ENCODE results near the gene KRTAP9-7.

DNA sequence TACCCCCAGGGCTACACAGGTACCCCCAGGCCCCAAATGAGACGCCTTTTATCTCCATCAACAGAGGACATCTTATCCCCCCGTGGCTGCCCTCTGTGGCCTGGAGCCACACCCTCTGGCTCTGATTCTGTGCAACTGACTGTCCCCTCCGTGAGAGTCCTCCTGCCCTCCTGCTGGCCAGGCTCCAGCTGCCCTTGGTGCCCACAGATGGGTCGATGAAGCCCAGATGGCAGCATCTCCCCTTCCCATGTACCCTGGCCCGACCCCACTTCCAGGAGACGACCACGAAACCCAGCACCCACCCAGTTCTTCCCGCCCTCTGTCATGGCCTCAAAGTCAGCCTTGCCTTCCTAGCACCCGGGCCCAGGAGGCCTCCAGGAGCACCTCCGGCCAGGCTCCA is 49.6 kb downstream of the KRTAP9-7 start:
- TF ChIP-seq CTCF (conservative IDR thresholded peaks at IDR 0.05; ENCODE audit: low read depth, low read length) = no peak
- TF ChIP-seq POLR2A (IDR thresholded peaks at IDR 0.05; ENCODE audit: low read depth, low read length) = no peak
- no peak for TF ChIP-seq RAD21 (IDR thresholded peaks at IDR 0.05; ENCODE audit: low read length)
- no peak for TF ChIP-seq FOS (IDR thresholded peaks at IDR 0.05; ENCODE audit: low read depth, low read length)
